OCI-LY3 (cell line): Measurements from ENCODE around the gene PCA3.

Experiments used
- H2AFZ ChIP-seq: fragments of 200-600, 300-600 bp; shearing (Covaris generic); 2 replicates; pipeline ENCODE4 v1.6.0; 2014; ENCODE audit warnings: antibody characterized with exemption, low read depth, low read length
- H3K27ac ChIP-seq: fragments of 200-600, 300-600 bp; sonication (generic); 2 replicates; pipeline ENCODE4 v1.5.1; 2014; ENCODE audit warnings: mild to moderate bottlenecking, low read length, moderate library complexity, mixed read lengths
- H3K27me3 ChIP-seq: fragments of 200-600, 300-600 bp; sonication (generic); 2 replicates; pipeline ENCODE4 v1.6.1; 2014; ENCODE audit warnings: low read depth, low read length, mixed read lengths
- H3K36me3 ChIP-seq: fragments of 200-600, 300-600 bp; sonication (generic); replicated peaks from 2 replicates; pipeline ENCODE3; 2014; ENCODE audit warnings: low read depth, low read length, mixed read lengths
- H3K4me1 ChIP-seq: fragments of 300-600, 200-600 bp; sonication (generic); 2 replicates; pipeline ENCODE4 v1.6.1; 2014; ENCODE audit warnings: low read length, mixed read lengths
- H3K4me2 ChIP-seq: fragments of 200-600, 300-600 bp; sonication (generic); 2 replicates; pipeline ENCODE4 v1.6.1; 2014; ENCODE audit warnings: low read length, mixed read lengths
- H3K4me3 ChIP-seq: fragments of 300-600, 200-600 bp; sonication (generic); 2 replicates; pipeline ENCODE4 v1.5.1; 2014; ENCODE audit warnings: antibody characterized with exemption, mild to moderate bottlenecking, low read length, moderate library complexity
- H3K79me2 ChIP-seq: fragments of 300-600, 200-600 bp; shearing (Covaris generic); 2 replicates; pipeline ENCODE4 v1.6.1; 2014; ENCODE audit warnings: mild to moderate bottlenecking, low read length, mixed read lengths
- H3K9ac ChIP-seq: fragments of 300-600, 200-600 bp; shearing (Covaris generic); 2 replicates; pipeline ENCODE4 v1.6.0; 2014; ENCODE audit warnings: mild to moderate bottlenecking, low read length, moderate library complexity
- H3K9me3 ChIP-seq: fragments of 200-600, 300-600 bp; shearing (Covaris generic); 2 replicates; pipeline ENCODE4 v1.6.1; 2014; ENCODE audit warnings: low read length, mixed read lengths; ENCODE audit not compliant: insufficient read depth
- H4K20me1 ChIP-seq: fragments of 200-600, 300-600 bp; sonication (generic); 2 replicates; pipeline ENCODE4 v1.6.1; 2016; ENCODE audit warnings: low read length, mixed read lengths; ENCODE audit not compliant: insufficient read depth
- CTCF ChIP-seq: fragments of 200-600, 300-600 bp; sonication (generic); IDR thresholded peaks from 2 replicates; pipeline ENCODE4 v1.5.1; 2014; ENCODE audit warnings: antibody characterized with exemption, low read length, low read depth
- EZH2phosphoT487 ChIP-seq: fragments of 200-600 bp; shearing (Covaris generic); IDR thresholded peaks from 2 replicates; pipeline ENCODE4 v1.6.1; 2018; ENCODE audit warnings: antibody characterized with exemption, mixed run types, low read depth

The PCA3 gene

GRCh38 chr9:76756268-76756640 is 8.0 kb upstream of the PCA3 start:
- H3K9me3 ChIP-seq: no peaks in the 10 kb centered on the region
- H3K27me3 ChIP-seq: peaks cover 12% of the 10 kb centered on the region
- peak overlapping the region; percentile 78 for H2AFZ ChIP-seq
- H3K4me2 ChIP-seq: peak overlapping the region; percentile 66
- no peaks in the 10 kb centered on the region for H3K79me2 ChIP-seq
- TF ChIP-seq CTCF (peak; percentile 48), EZH2phosphoT487 (no peak)
- H3K9ac ChIP-seq: peak overlapping the region; percentile 54
- no peaks in the 10 kb centered on the region for H3K36me3 ChIP-seq
- peak overlapping the region; percentile 74 for H3K4me3 ChIP-seq
- H3K27ac ChIP-seq: no peak overlapping the region
- H3K4me1 ChIP-seq: peaks cover 44% of the 10 kb centered on the region
- H4K20me1 ChIP-seq: no peaks in the 10 kb centered on the region

- no peaks in the 10 kb centered on the region for H3K79me2 ChIP-seq
- H3K9me3 ChIP-seq: no peaks in the 10 kb centered on the region
- H3K4me2 ChIP-seq: peak overlapping the region; percentile 19
- TF ChIP-seq CTCF (no peak), EZH2phosphoT487 (no peak)
- H3K4me3 ChIP-seq: no peak overlapping the region
- no peak overlapping the region for H3K9ac ChIP-seq
- no peaks in the 10 kb centered on the region for H4K20me1 ChIP-seq
- H3K4me1 ChIP-seq: peaks cover 44% of the 10 kb centered on the region
- no peaks in the 10 kb centered on the region for H3K36me3 ChIP-seq
- H2AFZ ChIP-seq: no peak overlapping the region
- no peak overlapping the region for H3K27ac ChIP-seq
- peaks cover 12% of the 10 kb centered on the region for H3K27me3 ChIP-seq
Measured at GRCh38 chr9:76756941-76757673, 7.1 kb upstream of the PCA3 start.

GRCh38 chr9:76758476-76758875 is 5.8 kb upstream of the PCA3 start:
- H4K20me1 ChIP-seq: no peaks in the 10 kb centered on the region
- TF ChIP-seq EZH2phosphoT487 (no peak), CTCF (no peak)
- peaks cover 12% of the 10 kb centered on the region for H3K27me3 ChIP-seq
- peaks cover 44% of the 10 kb centered on the region for H3K4me1 ChIP-seq
- no peaks in the 10 kb centered on the region for H3K9me3 ChIP-seq
- peak overlapping the region; percentile 51 for H3K4me2 ChIP-seq
- no peaks in the 10 kb centered on the region for H3K36me3 ChIP-seq
- no peak overlapping the region for H3K9ac ChIP-seq
- no peaks in the 10 kb centered on the region for H3K79me2 ChIP-seq
- no peak overlapping the region for H3K4me3 ChIP-seq
- no peak overlapping the region for H3K27ac ChIP-seq
- no peak overlapping the region for H2AFZ ChIP-seq

GRCh38 chr9:76759732-76760131 is 4.5 kb upstream of the PCA3 start:
- TF ChIP-seq CTCF (no peak), EZH2phosphoT487 (no peak)
- Histone ChIP-seq H3K36me3 (no peaks in the 10 kb centered on the region), H3K27ac (no peak overlapping the region), H3K4me2 (peak overlapping the region; percentile 51), H3K4me3 (0 out of 2 replicates have a peak overlapping the region, but pooled peaks have one; percentile 18), H3K4me1 (peaks cover 44% of the 10 kb centered on the region), H3K9me3 (no peaks in the 10 kb centered on the region), H4K20me1 (no peaks in the 10 kb centered on the region), H3K79me2 (no peaks in the 10 kb centered on the region), H2AFZ (no peak overlapping the region), H3K27me3 (peaks cover 12% of the 10 kb centered on the region), H3K9ac (no peak overlapping the region)
